Measurements from ENCODE around the gene CASP5. TPM values are rescaled to one million over a fixed set of nuclear protein-coding genes. Genes with fewer than 3 reads are reported as not detected.

CASP5 gene
- total and polyA plus RNA-seq, 4 donors, result 0.10 to 0.75 (median 0.34) TPM

GRCh38 chr11:104967534-104968354 is 55.2 kb downstream of the CASP5 start:
- Histone ChIP-seq H3K36me3 (ENCODE audit: control insufficient read depth in 4 of 4, insufficient read depth in 3 of 4, low read depth in 1 of 4, low read length in 3 of 4) (no peaks in the 10 kb centered on the region), H3K27me3 (ENCODE audit: control insufficient read depth in 4 of 4, insufficient read depth in 4 of 4, low read length in 3 of 4) (no peaks in the 10 kb centered on the region), H3K27ac (ENCODE audit: low read depth in 1 of 2, low read length in 2 of 2) (peak overlapping the region; percentile 85 to 97), H3K9me3 (ENCODE audit: control insufficient read depth in 4 of 4, low read length in 3 of 4) (no peaks in the 10 kb centered on the region), H3K4me1 (ENCODE audit: control insufficient read depth in 4 of 4, insufficient read depth in 4 of 4, low read length in 3 of 4) (peaks cover 6 to 29% (median 12%) of the 10 kb centered on the region in 4 donors), H3K9ac (ENCODE audit: low read depth in 1 of 2, low read length in 2 of 2) (peak overlapping the region; percentile 97 to 98), H3K4me3 (ENCODE audit: low read depth in 1 of 3, low read length in 3 of 3) (peak overlapping the region; percentile 56 to 93 (median 68))
- WGBS, result 16% methylated on average over 11 of the region's 11 CpGs
- DNase-seq (ENCODE audit: low spot score), result no peak
- no peak for TF ChIP-seq FOXA2 (IDR thresholded peaks at IDR 0.05)
- TF ChIP-seq EGR1 (IDR thresholded peaks at IDR 0.05; ENCODE audit: low read depth in 2 of 2), result no peak
- TF ChIP-seq FOXA1 (IDR thresholded peaks at IDR 0.05), result no peak
- TF ChIP-seq, protein P1, sequence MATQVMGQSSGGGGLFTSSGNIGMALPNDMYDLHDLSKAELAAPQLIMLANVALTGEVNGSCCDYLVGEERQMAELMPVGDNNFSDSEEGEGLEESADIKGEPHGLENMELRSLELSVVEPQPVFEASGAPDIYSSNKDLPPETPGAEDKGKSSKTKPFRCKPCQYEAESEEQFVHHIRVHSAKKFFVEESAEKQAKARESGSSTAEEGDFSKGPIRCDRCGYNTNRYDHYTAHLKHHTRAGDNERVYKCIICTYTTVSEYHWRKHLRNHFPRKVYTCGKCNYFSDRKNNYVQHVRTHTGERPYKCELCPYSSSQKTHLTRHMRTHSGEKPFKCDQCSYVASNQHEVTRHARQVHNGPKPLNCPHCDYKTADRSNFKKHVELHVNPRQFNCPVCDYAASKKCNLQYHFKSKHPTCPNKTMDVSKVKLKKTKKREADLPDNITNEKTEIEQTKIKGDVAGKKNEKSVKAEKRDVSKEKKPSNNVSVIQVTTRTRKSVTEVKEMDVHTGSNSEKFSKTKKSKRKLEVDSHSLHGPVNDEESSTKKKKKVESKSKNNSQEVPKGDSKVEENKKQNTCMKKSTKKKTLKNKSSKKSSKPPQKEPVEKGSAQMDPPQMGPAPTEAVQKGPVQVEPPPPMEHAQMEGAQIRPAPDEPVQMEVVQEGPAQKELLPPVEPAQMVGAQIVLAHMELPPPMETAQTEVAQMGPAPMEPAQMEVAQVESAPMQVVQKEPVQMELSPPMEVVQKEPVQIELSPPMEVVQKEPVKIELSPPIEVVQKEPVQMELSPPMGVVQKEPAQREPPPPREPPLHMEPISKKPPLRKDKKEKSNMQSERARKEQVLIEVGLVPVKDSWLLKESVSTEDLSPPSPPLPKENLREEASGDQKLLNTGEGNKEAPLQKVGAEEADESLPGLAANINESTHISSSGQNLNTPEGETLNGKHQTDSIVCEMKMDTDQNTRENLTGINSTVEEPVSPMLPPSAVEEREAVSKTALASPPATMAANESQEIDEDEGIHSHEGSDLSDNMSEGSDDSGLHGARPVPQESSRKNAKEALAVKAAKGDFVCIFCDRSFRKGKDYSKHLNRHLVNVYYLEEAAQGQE (IDR thresholded peaks at IDR 0.05), result no peak

DNA sequence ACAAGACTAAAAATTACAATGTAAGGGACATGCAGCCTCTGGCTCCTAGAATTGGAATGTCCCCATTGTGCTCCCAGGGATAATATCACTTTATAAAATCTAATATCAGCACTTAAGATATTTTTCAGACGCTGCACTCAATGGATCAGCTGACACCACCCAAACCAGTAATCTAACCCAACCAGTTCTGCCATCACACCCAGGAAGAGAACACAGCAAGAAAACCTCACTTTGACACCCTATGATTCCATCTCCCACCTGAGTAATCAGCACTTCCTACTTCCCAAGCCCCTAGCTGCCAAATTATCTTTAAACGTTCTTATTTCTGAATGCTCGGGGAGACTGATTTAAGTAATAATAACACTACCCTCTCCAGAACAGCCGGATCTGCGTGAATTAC is 57.2 kb downstream of the CASP5 start:
- 87% methylated on average over 5 of the region's 5 CpGs for WGBS
- H3K9ac ChIP-seq (ENCODE audit: low read depth in 1 of 2, low read length in 2 of 2), result no peak overlapping the region
- TF ChIP-seq NR2F2 (IDR thresholded peaks at IDR 0.05), result no peak
- H3K9me3 ChIP-seq (ENCODE audit: control insufficient read depth in 4 of 4, low read length in 3 of 4), result no peaks in the 10 kb centered on the region
- peak overlapping the region in 1 of 3 donors; percentile 16 for H3K4me3 ChIP-seq (ENCODE audit: low read depth in 1 of 3, low read length in 3 of 3)
- H3K4me1 ChIP-seq (ENCODE audit: control insufficient read depth in 4 of 4, insufficient read depth in 4 of 4, low read length in 3 of 4), result peaks cover 11 to 29% (median 16%) of the 10 kb centered on the region in 4 donors
- no peaks in the 10 kb centered on the region for H3K27me3 ChIP-seq (ENCODE audit: control insufficient read depth in 4 of 4, insufficient read depth in 4 of 4, low read length in 3 of 4)
- DNase-seq (ENCODE audit: low spot score), result no peak
- H3K36me3 ChIP-seq (ENCODE audit: control insufficient read depth in 4 of 4, insufficient read depth in 3 of 4, low read depth in 1 of 4, low read length in 3 of 4), result peaks cover 1 to 12% (median 4%) of the 10 kb centered on the region in 4 donors
- H3K27ac ChIP-seq (ENCODE audit: low read depth in 1 of 2, low read length in 2 of 2), result no peak overlapping the region

DNA sequence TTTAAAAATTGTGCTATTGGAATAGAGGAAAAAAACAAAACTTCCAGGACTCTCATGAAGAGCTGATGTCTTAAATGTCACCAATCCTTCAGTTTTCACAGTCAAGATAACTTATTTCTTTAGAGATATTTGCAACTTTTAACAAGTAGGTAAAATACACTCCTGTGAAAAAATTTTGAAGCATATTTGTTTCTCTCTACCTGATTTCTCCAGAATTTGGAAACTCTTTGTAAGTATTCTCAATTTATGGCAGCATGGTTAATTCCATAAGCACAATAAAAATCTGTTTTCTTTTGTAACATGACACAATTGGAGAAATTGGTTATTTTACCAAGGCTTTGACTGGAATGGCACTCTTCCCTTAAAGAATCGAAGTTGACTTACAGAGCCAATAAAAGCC is 58.7 kb downstream of the CASP5 start:
- no peak overlapping the region for H3K9ac ChIP-seq (ENCODE audit: low read depth in 1 of 2, low read length in 2 of 2)
- DNase-seq (ENCODE audit: low spot score), result no peak
- TF ChIP-seq FOXA2 (IDR thresholded peaks at IDR 0.05) (no peak), YY1 (IDR thresholded peaks at IDR 0.05) (no peak), EGR1 (IDR thresholded peaks at IDR 0.05; ENCODE audit: low read depth in 2 of 2) (no peak), SP1 (IDR thresholded peaks at IDR 0.05) (no peak), RAD21 (IDR thresholded peaks at IDR 0.05) (no peak), HNF4A (conservative IDR thresholded peaks at IDR 0.05) (no peak), NR2F2 (IDR thresholded peaks at IDR 0.05) (no peak)
- no peaks in the 10 kb centered on the region for H3K9me3 ChIP-seq (ENCODE audit: control insufficient read depth in 4 of 4, low read length in 3 of 4)
- WGBS, result 96% methylated on average over 1 of the region's 1 CpG
- no peak overlapping the region for H3K4me3 ChIP-seq (ENCODE audit: low read depth in 1 of 3, low read length in 3 of 3)
- no peak overlapping the region for H3K27ac ChIP-seq (ENCODE audit: low read depth in 1 of 2, low read length in 2 of 2)
- H3K36me3 ChIP-seq (ENCODE audit: control insufficient read depth in 4 of 4, insufficient read depth in 3 of 4, low read depth in 1 of 4, low read length in 3 of 4), result peaks cover 1 to 12% (median 4%) of the 10 kb centered on the region in 4 donors
- H3K4me1 ChIP-seq (ENCODE audit: control insufficient read depth in 4 of 4, insufficient read depth in 4 of 4, low read length in 3 of 4), result peaks cover 11 to 26% (median 14%) of the 10 kb centered on the region in 4 donors
- H3K27me3 ChIP-seq (ENCODE audit: control insufficient read depth in 4 of 4, insufficient read depth in 4 of 4, low read length in 3 of 4), result no peaks in the 10 kb centered on the region
